Measurements from ENCODE around the gene SPANXC. TPM values are rescaled to one million over a fixed set of nuclear protein-coding genes. Genes with fewer than 3 reads are reported as not detected.
"Not testable (repeated sequence)": the region's sequence is repeated elsewhere in the genome, so short reads cannot be mapped to it uniquely, and the experiment has no call there.

The SPANXC gene
- total RNA-seq, result not detected

GRCh38 chrX:141242417-141242816 lies at the start of gene SPANXC:
SPANXC (minus strand) TSS chrX:141242517; CDS start chrX:141242457, 60 bp downstream.
- ATAC-seq, result not testable (repeated sequence)

GRCh38 chrX:141279476-141279875 lies 37.2 kb upstream of the SPANXC start:
- no peaks in the 10 kb centered on the region for H3K9me3 Mint-ChIP-seq (ENCODE audit: low read depth)
- ATAC-seq (no peak), DNase-seq (no peak)
- H3K27ac Mint-ChIP-seq, result no peak overlapping the region
- no peak overlapping the region for H3K4me3 Mint-ChIP-seq
- CTCF ChIA-PET, result no interaction called here
- no peaks in the 10 kb centered on the region for H3K4me1 Mint-ChIP-seq
- H3K27me3 Mint-ChIP-seq, result no peaks in the 10 kb centered on the region
- no peaks in the 10 kb centered on the region for H3K36me3 Mint-ChIP-seq

More at GRCh38 chrX:141242417-141242816, at the start of gene SPANXC:
- H3K9me3 Mint-ChIP-seq (ENCODE audit: low read depth); H3K27ac Mint-ChIP-seq; H3K4me1 Mint-ChIP-seq; CTCF ChIA-PET; H3K4me3 Mint-ChIP-seq; H3K36me3 Mint-ChIP-seq; DNase-seq; H3K27me3 Mint-ChIP-seq: not testable (repeated sequence)

- no peaks in the 10 kb centered on the region for H3K9me3 Mint-ChIP-seq (ENCODE audit: low read depth)
- no peaks in the 10 kb centered on the region for H3K4me1 Mint-ChIP-seq
- no peak for DNase-seq
- no peaks in the 10 kb centered on the region for H3K36me3 Mint-ChIP-seq
- CTCF ChIA-PET, result no interaction called here
- no peak overlapping the region for H3K27ac Mint-ChIP-seq
- H3K4me3 Mint-ChIP-seq, result no peak overlapping the region
- no peak for ATAC-seq
- no peaks in the 10 kb centered on the region for H3K27me3 Mint-ChIP-seq
These were observed 36.0 kb upstream of the SPANXC start for GRCh38 chrX:141278306-141278705.

- H3K4me3 Mint-ChIP-seq, result no peak overlapping the region
- DNase-seq (no peak), ATAC-seq (no peak)
- no peaks in the 10 kb centered on the region for H3K36me3 Mint-ChIP-seq
- no peaks in the 10 kb centered on the region for H3K4me1 Mint-ChIP-seq
- H3K27ac Mint-ChIP-seq, result no peak overlapping the region
- peaks cover 4% of the 10 kb centered on the region for H3K9me3 Mint-ChIP-seq (ENCODE audit: low read depth)
- H3K27me3 Mint-ChIP-seq, result no peaks in the 10 kb centered on the region
- CTCF ChIA-PET, result no interaction called here
These were observed 15.8 kb upstream of the SPANXC start for GRCh38 chrX:141258080-141258479.

- ATAC-seq (no peak), DNase-seq (no peak)
- Mint-ChIP-seq H3K27ac (no peak overlapping the region), H3K27me3 (no peaks in the 10 kb centered on the region), H3K36me3 (no peaks in the 10 kb centered on the region), H3K9me3 (ENCODE audit: low read depth) (peaks cover 4% of the 10 kb centered on the region), H3K4me1 (no peaks in the 10 kb centered on the region), H3K4me3 (no peak overlapping the region)
- CTCF ChIA-PET, result no interaction called here
These were observed 20.7 kb downstream of the SPANXC start for GRCh38 chrX:141221611-141222010.

GRCh38 chrX:141220342-141221008 lies 21.8 kb downstream of the SPANXC start:
- Mint-ChIP-seq H3K4me3 (no peak overlapping the region), H3K27ac (no peak overlapping the region), H3K36me3 (no peaks in the 10 kb centered on the region), H3K9me3 (ENCODE audit: low read depth) (peaks cover 4% of the 10 kb centered on the region), H3K27me3 (no peaks in the 10 kb centered on the region), H3K4me1 (no peaks in the 10 kb centered on the region)
- CTCF ChIA-PET, result no interaction called here
- DNase-seq (no peak), ATAC-seq (no peak)

GRCh38 chrX:141214196-141214595 lies 28.1 kb downstream of the SPANXC start:
- DNase-seq (no peak), ATAC-seq (no peak)
- CTCF ChIA-PET, result no interaction called here
- Mint-ChIP-seq H3K27ac (no peak overlapping the region), H3K36me3 (no peaks in the 10 kb centered on the region), H3K4me3 (no peak overlapping the region), H3K4me1 (no peaks in the 10 kb centered on the region), H3K9me3 (ENCODE audit: low read depth) (peaks cover 4% of the 10 kb centered on the region), H3K27me3 (no peaks in the 10 kb centered on the region)

- H3K9me3 Mint-ChIP-seq (ENCODE audit: low read depth), result peaks cover 2% of the 10 kb centered on the region
- no peak for ATAC-seq
These were observed 40.4 kb downstream of the SPANXC start for GRCh38 chrX:141201962-141202361.

More at GRCh38 chrX:141201962-141202361, 40.4 kb downstream of the SPANXC start:
- H3K4me1 Mint-ChIP-seq, result no peaks in the 10 kb centered on the region
- DNase-seq, result no peak
- no peak overlapping the region for H3K27ac Mint-ChIP-seq
- no peak overlapping the region for H3K4me3 Mint-ChIP-seq
- H3K36me3 Mint-ChIP-seq, result no peaks in the 10 kb centered on the region
- no peaks in the 10 kb centered on the region for H3K27me3 Mint-ChIP-seq
- CTCF ChIA-PET, result no interaction called here

Other genes starting within 250 kb of the SPANXC start
- not detected for gene SPANXB1, start 239.9 kb downstream of the SPANXC start, total RNA-seq
- 1 to 10 TPM; 1.3 to 2.0 TPM for gene LDOC1, start 65.4 kb downstream of the SPANXC start, total RNA-seq

All from activated CD8-positive, alpha-beta memory T cell treated with anti-CD3 and anti-CD28 coated beads, Interleukin-2, amount 10 ng/mL, durations not matched to agents 7 days and 5 days (primary cell).